GM18507 (cell line): ENCODE data around the gene IL22.

Source experiments
- DNase-seq: peaks from one replicate; pipeline ENCODE4 v3.0.0; 2011; ENCODE audit warnings: low read depth; ENCODE audit not compliant: insufficient read length; ENCODE audit errors: extremely low spot score
- FAIRE-seq: peaks from 2 replicates; lab custom pipeline; 2011; peaks lifted over from hg19 to GRCh38; lab: Jason Lieb, UNC

IL22 gene

GRCh38 chr12:68198507-68199086 is 54.8 kb downstream of the IL22 start:
- no peak for FAIRE-seq
- no peak for DNase-seq
